Epidermal melanocyte (primary cell): Measurements from ENCODE around the gene BRIP1.
"Not testable (repeated sequence)": the region's sequence is repeated elsewhere in the genome, so short reads cannot be mapped to it uniquely, and the experiment has no call there.

Source experiments
- DNase-seq: peaks from one replicate; pipeline ENCODE4 v3.0.0; 2011; ENCODE audit warnings: low spot score; ENCODE audit not compliant: insufficient read length

The BRIP1 gene

GRCh38 chr17:61831099-61831498, 32.2 kb downstream of the BRIP1 start:
- no peak for DNase-seq

- no peak for DNase-seq
Observed at GRCh38 chr17:61828694-61829093, 34.6 kb downstream of the BRIP1 start.

- DNase-seq: no peak
Observed at GRCh38 chr17:61827649-61828395, 35.5 kb downstream of the BRIP1 start.

GRCh38 chr17:61826866-61827265, 36.5 kb downstream of the BRIP1 start:
- not testable (repeated sequence) for DNase-seq

GRCh38 chr17:61826198-61826597, 37.1 kb downstream of the BRIP1 start:
- not testable (repeated sequence) for DNase-seq

- DNase-seq: no peak
Observed at GRCh38 chr17:61825448-61826137, 37.7 kb downstream of the BRIP1 start.

- no peak for DNase-seq
Observed at GRCh38 chr17:61822326-61823285, 40.7 kb downstream of the BRIP1 start.

- no peak for DNase-seq
Observed at GRCh38 chr17:61821655-61822054, 41.7 kb downstream of the BRIP1 start.

GRCh38 chr17:61819265-61819664, 44.1 kb downstream of the BRIP1 start:
- not testable (repeated sequence) for DNase-seq

- DNase-seq: no peak
Observed at GRCh38 chr17:61818225-61818624, 45.1 kb downstream of the BRIP1 start.

- no peak for DNase-seq
Observed at GRCh38 chr17:61817452-61817851, 45.9 kb downstream of the BRIP1 start.

- no peak for DNase-seq
Observed at GRCh38 chr17:61816538-61816937, 46.8 kb downstream of the BRIP1 start.

- DNase-seq: no peak
Observed at GRCh38 chr17:61815863-61816503, 47.3 kb downstream of the BRIP1 start.

GRCh38 chr17:61814485-61814884, 48.8 kb downstream of the BRIP1 start:
- no peak for DNase-seq

- no peak for DNase-seq
Observed at GRCh38 chr17:61813211-61813610, 50.1 kb downstream of the BRIP1 start.

GRCh38 chr17:61812747-61813146, 50.6 kb downstream of the BRIP1 start:
- no peak for DNase-seq

- DNase-seq: peak; percentile 20
Observed at GRCh38 chr17:61809816-61810392, 53.4 kb downstream of the BRIP1 start.

- no peak for DNase-seq
Observed at GRCh38 chr17:61808442-61808841, 54.9 kb downstream of the BRIP1 start.

- no peak for DNase-seq
Observed at GRCh38 chr17:61806936-61807335, 56.4 kb downstream of the BRIP1 start.

GRCh38 chr17:61806081-61806828, 57.1 kb downstream of the BRIP1 start:
- DNase-seq: no peak
